Stomach (tissue), 9 donors: Measurements from ENCODE around the gene CEACAM6. TPM values are rescaled to one million over a fixed set of nuclear protein-coding genes. Genes with fewer than 3 reads are reported as not detected.
A peak's percentile ranks its signal among the peaks of the same experiment; 100 is the strongest.

ENCODE experiments used
- DNase-seq, 2 donors: peaks; one replicate each; pipeline versions ENCODE4 v3.0.0 to v3.0.0-alpha.2; 2013 to 2019
- H3K27ac ChIP-seq, 5 donors: fragments of 200-600 bp in 4 of 5; sonication (generic) in 4 of 5; one replicate each; pipeline ENCODE4 v1.5.1; 2013 to 2019; ENCODE audit warnings: mild to moderate bottlenecking in 1 of 5, moderate library complexity in 1 of 5
- H3K27me3 ChIP-seq, 3 donors: fragments of 200-600 bp; sonication (generic); one replicate each; pipeline ENCODE4 v1.5.1; 2017 to 2019; ENCODE audit warnings: mixed run types in 1 of 3
- H3K36me3 ChIP-seq, 4 donors: fragments of 200-600 bp; sonication (generic); 1 replicate in 3 of 4; 2 replicates in 1 of 4; pipeline ENCODE4 v1.5.1; 2016 to 2019
- H3K4me1 ChIP-seq, 4 donors: fragments of 200-600 bp; sonication (generic); one replicate each; pipeline ENCODE4 v1.5.1; 2016 to 2019
- H3K4me3 ChIP-seq, 4 donors: fragments of 200-600 bp; sonication (generic) in 3 of 4; one replicate each; pipeline ENCODE4 v1.5.1; 2016 to 2019; ENCODE audit warnings: mild to moderate bottlenecking in 1 of 4
- H3K9me3 ChIP-seq, 4 donors: fragments of 200-600 bp; sonication (generic); one replicate each; pipeline ENCODE4 v1.5.1; 2016 to 2019
- CTCF ChIP-seq, 7 experiments: fragments of 450-650 bp in 4 of 7; fragments of 200-600 bp in 3 of 7; sonication (generic) in 3 of 7; IDR thresholded peaks; one replicate each; pipeline ENCODE4 v1.5.1; 2016 to 2019; ENCODE audit warnings: antibody characterized with exemption in 7 of 7, control low read depth in 2 of 7, mild to moderate bottlenecking in 1 of 7
- EP300 ChIP-seq: sonication (generic); formaldehyde crosslinking; IDR thresholded peaks from one replicate; pipeline ENCODE4 v1.6.1; 2017; ENCODE audit warnings: antibody characterized with exemption
- POLR2A ChIP-seq, 4 donors: fragments of 450-650 bp; IDR thresholded peaks; one replicate each; pipeline ENCODE4 v1.6.1; 2016; ENCODE audit warnings: antibody characterized with exemption in 4 of 4, control low read depth in 2 of 4, mild to moderate bottlenecking in 1 of 4, moderate library complexity in 1 of 4
- POLR2AphosphoS5 ChIP-seq, 3 donors: sonication (generic); formaldehyde crosslinking; IDR thresholded peaks; one replicate each; pipeline ENCODE4 v1.6.1; 2016; ENCODE audit warnings: antibody characterized with exemption in 3 of 3
- WGBS, 5 donors: extraction: QIAGEN DNeasy Blood & Tissue Kit in 3 of 5; methylation state at CpG; one replicate each; pipeline versions ENCODE4 v1.1.5 to v1.1.7; 2013 to 2018; 5-methylcytosine and 5-hydroxymethylcytosine counted together
- intact Hi-C: fragments of 100-400 bp; cut with DNase I; formaldehyde crosslinking; loops from one replicate; pipeline ENCODE4 v1.15.1; 2023; ENCODE audit warnings: low total_unique reads
- polyA plus RNA-seq, 3 donors: library from polyadenylated mRNA; stranded (reverse); fragments of 200-250 nt; gene quantifications; one replicate each; pipeline ENCODE4 v1.2.3, GENCODE V29; 2013
- total RNA-seq, 5 donors: library from RNA; depleted of rRNA; stranded (reverse); fragments of >200 nt; gene quantifications; one replicate each; pipeline versions ENCODE4 v1.1.0 to v1.2.3, GENCODE V29; 2014 to 2016
- donor health status: healthy with polysubstance abuse.
- donor health status: Bipolar disorder and iron deficiency.
- donor health status: healthy.

Gene CEACAM6
- total and polyA plus RNA-seq, 8 donors = 1.7 to 29.6 (median 11.3) TPM; not detected in 2

GRCh38 chr19:41793414-41793727, 38.0 kb downstream of the CEACAM6 start:
- TF ChIP-seq POLR2A (IDR thresholded peaks at IDR 0.05) (no peak), POLR2AphosphoS5 (IDR thresholded peaks at IDR 0.05) (no peak), CTCF (IDR thresholded peaks at IDR 0.05) (no peak), EP300 (no peak)
- intact Hi-C loops = no loop called here
- DNase-seq = no peak
- Histone ChIP-seq H3K9me3 (no peaks in the 10 kb centered on the region), H3K27me3 (peaks cover 0 to 47% (median 0%) of the 10 kb centered on the region in 3 donors), H3K36me3 (no peaks in the 10 kb centered on the region), H3K4me3 (no peak overlapping the region), H3K4me1 (peaks cover 0 to 10% (median 5%) of the 10 kb centered on the region in 4 donors), H3K27ac (no peak overlapping the region)
- WGBS, 5 donors = 0 to 6% (median 3%) methylated on average over 1 of the region's 1 CpG

- Histone ChIP-seq H3K27ac (no peak overlapping the region), H3K27me3 (peaks cover 0 to 41% (median 0%) of the 10 kb centered on the region in 3 donors), H3K4me1 (peaks cover 0 to 10% (median 5%) of the 10 kb centered on the region in 4 donors), H3K9me3 (no peaks in the 10 kb centered on the region), H3K4me3 (no peak overlapping the region), H3K36me3 (no peaks in the 10 kb centered on the region)
- WGBS, 5 donors = 33 to 44% (median 42%) methylated on average over 5 of the region's 5 CpGs
- no peak for TF ChIP-seq POLR2A (IDR thresholded peaks at IDR 0.05)
- peak in 5 of 7 experiments; percentile 55 to 74 (median 61) for TF ChIP-seq CTCF (IDR thresholded peaks at IDR 0.05)
- peak; percentile 65 to 67 for DNase-seq
- intact Hi-C loops = no loop called here
These were observed 39.7 kb downstream of the CEACAM6 start for GRCh38 chr19:41795031-41795461.

GRCh38 chr19:41796362-41796761, 41.0 kb downstream of the CEACAM6 start, which contains the start of gene CEACAM3:
TSS of gene CEACAM3 (plus strand) at chr19:41796587. CDS start at chr19:41796678, 91 bp downstream.
- peak within 1 kb of the TSS in 1 of 4 donors; percentile 23 for H3K4me3 ChIP-seq
- intact Hi-C loops = no loop called here
- no peak for DNase-seq
- H3K27me3 ChIP-seq = peaks cover 0 to 40% (median 0%) of the 10 kb centered on the region in 3 donors
- no peaks in the 10 kb centered on the region for H3K36me3 ChIP-seq
- H3K9me3 ChIP-seq = no peaks in the 10 kb centered on the region
- peak within 1 kb of the TSS in 2 of 5 donors; percentile 8 to 17 for H3K27ac ChIP-seq
- H3K4me1 ChIP-seq = peaks cover 0 to 10% (median 5%) of the 10 kb centered on the region in 4 donors
- TF ChIP-seq EP300 (no peak), POLR2AphosphoS5 (IDR thresholded peaks at IDR 0.05) (no peak), CTCF (IDR thresholded peaks at IDR 0.05) (no peak), POLR2A (IDR thresholded peaks at IDR 0.05) (no peak)

- H3K36me3 ChIP-seq = no peaks in the 10 kb centered on the region
- peaks cover 0 to 10% (median 5%) of the 10 kb centered on the region in 4 donors for H3K4me1 ChIP-seq
- peaks cover 0 to 35% (median 0%) of the 10 kb centered on the region in 3 donors for H3K27me3 ChIP-seq
- intact Hi-C loops = no loop called here
- no peaks in the 10 kb centered on the region for H3K9me3 ChIP-seq
- peak overlapping the region in 2 of 5 donors; percentile 8 to 17 for H3K27ac ChIP-seq
- 82 to 92% (median 87%) methylated on average over 1 of the region's 1 CpG for WGBS, 5 donors
- peak overlapping the region in 1 of 4 donors; percentile 23 for H3K4me3 ChIP-seq
- TF ChIP-seq POLR2A (IDR thresholded peaks at IDR 0.05) (no peak), EP300 (no peak), CTCF (IDR thresholded peaks at IDR 0.05) (no peak), POLR2AphosphoS5 (IDR thresholded peaks at IDR 0.05) (no peak)
- DNase-seq = no peak
These were observed 41.6 kb downstream of the CEACAM6 start for GRCh38 chr19:41796901-41797300.
